Nephron (organoid): ENCODE data around the gene MOXD1.

ENCODE experiments used
- H3K27ac Mint-ChIP-seq, 3 experiments: 2 replicates each; pipeline ENCODE4 v1.8.0; 2020; ENCODE audit warnings: mixed read lengths in 3 of 3, mild to moderate bottlenecking in 2 of 3, moderate library complexity in 1 of 3
- H3K27me3 Mint-ChIP-seq: 2 replicates; pipeline ENCODE4 v1.8.0; 2021; ENCODE audit warnings: low read depth, mild to moderate bottlenecking, moderate library complexity, mixed read lengths
- H3K36me3 Mint-ChIP-seq: 2 replicates; pipeline ENCODE4 v1.8.0; 2020; ENCODE audit warnings: low read depth, mixed read lengths
- H3K4me1 Mint-ChIP-seq: 2 replicates; pipeline ENCODE4 v1.8.0; 2020; ENCODE audit warnings: mixed read lengths
- H3K4me3 Mint-ChIP-seq, 3 experiments: 2 replicates each; pipeline ENCODE4 v1.8.0; 2020; ENCODE audit warnings: mild to moderate bottlenecking in 3 of 3, mixed read lengths in 3 of 3, moderate library complexity in 2 of 3
- H3K9me3 Mint-ChIP-seq: 2 replicates; pipeline ENCODE4 v1.8.0; 2020; ENCODE audit warnings: mixed read lengths
- TF ChIP-seq, protein P1 (sequence below), 3 experiments: fragments of 200-600 bp; sonication (generic); IDR thresholded peaks; one replicate each; pipeline ENCODE4 v1.5.0; 2021; ENCODE audit warnings: antibody characterized with exemption in 3 of 3; ENCODE audit not compliant: unreplicated experiment in 3 of 3

Gene MOXD1

DNA sequence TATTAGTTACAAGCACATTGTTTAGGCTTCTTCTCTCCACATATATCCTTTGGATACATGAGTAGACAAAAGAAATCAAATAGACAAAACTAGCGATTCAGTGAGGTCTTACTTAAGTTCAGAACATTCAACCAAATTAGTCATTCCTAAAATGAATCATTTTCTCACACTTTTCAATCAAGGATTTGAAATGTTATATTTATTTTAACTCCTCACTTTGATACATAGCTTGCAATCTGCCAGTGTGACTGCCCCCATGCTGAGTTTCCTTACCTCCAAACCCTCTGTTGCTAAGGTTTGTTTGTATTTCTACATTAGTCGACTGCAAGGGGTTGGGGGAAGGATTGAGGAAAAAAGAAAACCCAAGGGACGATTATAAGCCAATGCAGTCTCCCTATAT is 3.5 kb upstream of the MOXD1 start:
- TF ChIP-seq, protein P1, sequence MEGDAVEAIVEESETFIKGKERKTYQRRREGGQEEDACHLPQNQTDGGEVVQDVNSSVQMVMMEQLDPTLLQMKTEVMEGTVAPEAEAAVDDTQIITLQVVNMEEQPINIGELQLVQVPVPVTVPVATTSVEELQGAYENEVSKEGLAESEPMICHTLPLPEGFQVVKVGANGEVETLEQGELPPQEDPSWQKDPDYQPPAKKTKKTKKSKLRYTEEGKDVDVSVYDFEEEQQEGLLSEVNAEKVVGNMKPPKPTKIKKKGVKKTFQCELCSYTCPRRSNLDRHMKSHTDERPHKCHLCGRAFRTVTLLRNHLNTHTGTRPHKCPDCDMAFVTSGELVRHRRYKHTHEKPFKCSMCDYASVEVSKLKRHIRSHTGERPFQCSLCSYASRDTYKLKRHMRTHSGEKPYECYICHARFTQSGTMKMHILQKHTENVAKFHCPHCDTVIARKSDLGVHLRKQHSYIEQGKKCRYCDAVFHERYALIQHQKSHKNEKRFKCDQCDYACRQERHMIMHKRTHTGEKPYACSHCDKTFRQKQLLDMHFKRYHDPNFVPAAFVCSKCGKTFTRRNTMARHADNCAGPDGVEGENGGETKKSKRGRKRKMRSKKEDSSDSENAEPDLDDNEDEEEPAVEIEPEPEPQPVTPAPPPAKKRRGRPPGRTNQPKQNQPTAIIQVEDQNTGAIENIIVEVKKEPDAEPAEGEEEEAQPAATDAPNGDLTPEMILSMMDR (IDR thresholded peaks at IDR 0.05; ENCODE audit: unreplicated experiment in 3 of 3): no peak
- no peaks in the 10 kb centered on the region for H3K36me3 Mint-ChIP-seq

GRCh38 chr6:132404330-132404729 is 3.1 kb upstream of the MOXD1 start:
- peak overlapping the region; percentile 18 to 96 (median 87) for H3K4me3 Mint-ChIP-seq
- peaks cover 10% of the 10 kb centered on the region for H3K27me3 Mint-ChIP-seq
- peak overlapping the region; percentile 3 to 87 (median 73) for H3K27ac Mint-ChIP-seq
- TF ChIP-seq, protein P1 (IDR thresholded peaks at IDR 0.05; ENCODE audit: unreplicated experiment in 3 of 3): no peak
- H3K9me3 Mint-ChIP-seq: no peaks in the 10 kb centered on the region
- H3K36me3 Mint-ChIP-seq: no peaks in the 10 kb centered on the region
- peaks cover 40% of the 10 kb centered on the region for H3K4me1 Mint-ChIP-seq

More for the DNA sequence above, 3.5 kb upstream of the MOXD1 start:
- H3K4me3 Mint-ChIP-seq: peak overlapping the region in 1 of 3 experiments; percentile 87
- peak overlapping the region in 1 of 3 experiments; percentile 87 for H3K27ac Mint-ChIP-seq
- no peaks in the 10 kb centered on the region for H3K9me3 Mint-ChIP-seq
- peaks cover 10% of the 10 kb centered on the region for H3K27me3 Mint-ChIP-seq
- H3K4me1 Mint-ChIP-seq: peaks cover 40% of the 10 kb centered on the region

GRCh38 chr6:132401618-132402285 is 477 bp upstream of the MOXD1 start:
- H3K4me1 Mint-ChIP-seq: peaks cover 51% of the 10 kb centered on the region
- peaks cover 10% of the 10 kb centered on the region for H3K27me3 Mint-ChIP-seq
- H3K9me3 Mint-ChIP-seq: peaks cover 7% of the 10 kb centered on the region
- peak overlapping the region; percentile 82 to 96 (median 87) for H3K4me3 Mint-ChIP-seq
- TF ChIP-seq, protein P1 (IDR thresholded peaks at IDR 0.05; ENCODE audit: unreplicated experiment in 3 of 3): no peak
- peaks cover 11% of the 10 kb centered on the region for H3K36me3 Mint-ChIP-seq
- peak overlapping the region; percentile 73 to 92 (median 87) for H3K27ac Mint-ChIP-seq

DNA sequence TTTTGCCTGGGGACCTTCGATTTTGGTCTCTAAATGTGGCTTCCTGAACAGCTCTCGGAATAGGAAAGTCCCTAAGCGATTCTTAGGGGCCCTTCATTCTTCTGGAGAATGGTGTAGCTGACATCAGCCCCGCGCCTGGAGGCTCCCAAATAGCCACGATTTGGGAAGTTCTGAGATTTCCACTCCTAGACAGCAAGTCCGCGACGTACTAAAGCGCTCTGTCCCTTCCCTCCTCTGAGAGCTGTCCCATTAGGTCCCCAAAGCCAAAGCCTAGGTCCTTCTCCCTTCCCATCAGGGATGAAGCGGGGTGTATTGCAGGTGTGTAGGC is 756 bp downstream of the MOXD1 start:
- Mint-ChIP-seq H3K36me3 (peaks cover 23% of the 10 kb centered on the region), H3K9me3 (peaks cover 18% of the 10 kb centered on the region), H3K27ac (peak overlapping the region; percentile 95 to 97 (median 96)), H3K4me1 (peaks cover 40% of the 10 kb centered on the region), H3K27me3 (peaks cover 10% of the 10 kb centered on the region), H3K4me3 (peak overlapping the region; percentile 90 to 93 (median 92))
- TF ChIP-seq, protein P1 (IDR thresholded peaks at IDR 0.05; ENCODE audit: unreplicated experiment in 3 of 3): no peak

DNA sequence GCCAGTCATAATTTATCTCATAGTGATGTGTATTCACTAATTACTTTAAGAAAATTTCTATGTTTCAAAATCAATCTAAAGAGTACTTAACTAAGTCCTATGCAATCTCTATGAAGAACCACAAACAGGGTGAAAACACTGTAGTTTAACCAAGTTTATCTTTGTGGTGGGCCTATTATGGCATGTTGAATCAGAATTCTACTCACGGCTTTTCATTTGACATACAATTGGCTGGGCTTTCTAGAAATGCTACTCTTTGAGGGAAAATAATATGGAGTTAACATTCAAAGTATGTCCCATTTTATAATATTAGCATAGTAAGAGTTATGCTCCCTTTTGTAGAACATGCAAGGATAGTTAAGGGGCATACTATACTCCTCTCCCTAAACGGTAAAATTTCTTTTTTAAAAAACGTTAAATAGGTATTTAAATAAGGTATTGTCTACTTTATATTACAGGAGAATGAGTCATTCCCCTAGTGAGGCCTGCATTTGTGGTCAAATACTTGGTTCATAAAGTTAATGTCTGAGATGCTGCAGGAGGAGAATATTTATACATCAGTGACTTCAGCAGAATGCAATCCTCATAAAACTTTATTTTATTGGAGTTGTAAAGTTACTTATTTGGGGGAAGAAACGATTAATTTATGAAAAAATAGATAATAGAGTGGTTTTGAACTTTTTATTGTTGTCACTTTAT is 1.8 kb downstream of the MOXD1 start:
- Mint-ChIP-seq H3K4me1 (peaks cover 39% of the 10 kb centered on the region), H3K36me3 (peaks cover 33% of the 10 kb centered on the region), H3K27me3 (peaks cover 10% of the 10 kb centered on the region), H3K27ac (peak overlapping the region; percentile 95 to 97 (median 96)), H3K9me3 (peaks cover 28% of the 10 kb centered on the region), H3K4me3 (peak overlapping the region; percentile 90 to 93 (median 92))
- TF ChIP-seq, protein P1 (IDR thresholded peaks at IDR 0.05; ENCODE audit: unreplicated experiment in 3 of 3): no peak
